Measurements from ENCODE around the gene LILRB1. TPM values are rescaled to one million over a fixed set of nuclear protein-coding genes. Genes with fewer than 3 reads are reported as not detected.
A peak's percentile ranks its signal among the peaks of the same experiment; 100 is the strongest.

Gene LILRB1
- total and polyA plus RNA-seq, 9 of the 15 experiments (the other 6 are each of a cell fraction or from before 2014, with no cell fraction given): not detected

DNA sequence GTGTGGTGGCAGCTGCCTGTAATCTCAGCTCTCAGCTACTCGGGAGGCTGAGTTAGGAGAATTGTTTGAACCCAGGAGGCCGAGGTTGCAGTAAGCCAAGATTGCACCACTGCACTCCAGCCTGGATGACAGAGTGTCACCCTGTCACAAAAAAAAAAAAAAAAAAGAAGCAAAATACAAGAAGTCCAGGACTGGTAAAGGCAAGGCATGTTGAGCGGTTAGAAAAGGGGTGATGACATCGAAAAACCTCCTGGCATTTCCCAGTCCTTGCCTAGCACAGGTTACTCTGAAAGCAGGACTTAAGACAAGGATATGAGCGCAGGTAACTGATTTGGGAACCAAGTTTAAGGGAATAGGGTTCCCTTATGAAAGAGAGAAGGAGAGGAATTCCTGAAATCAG is 30.0 kb downstream of the LILRB1 start (continued):
- no peak for TF ChIP-seq ZNF165 (CRISPR knock-in tag; IDR thresholded peaks at IDR 0.05; ENCODE audit: borderline replicate concordance)

DNA sequence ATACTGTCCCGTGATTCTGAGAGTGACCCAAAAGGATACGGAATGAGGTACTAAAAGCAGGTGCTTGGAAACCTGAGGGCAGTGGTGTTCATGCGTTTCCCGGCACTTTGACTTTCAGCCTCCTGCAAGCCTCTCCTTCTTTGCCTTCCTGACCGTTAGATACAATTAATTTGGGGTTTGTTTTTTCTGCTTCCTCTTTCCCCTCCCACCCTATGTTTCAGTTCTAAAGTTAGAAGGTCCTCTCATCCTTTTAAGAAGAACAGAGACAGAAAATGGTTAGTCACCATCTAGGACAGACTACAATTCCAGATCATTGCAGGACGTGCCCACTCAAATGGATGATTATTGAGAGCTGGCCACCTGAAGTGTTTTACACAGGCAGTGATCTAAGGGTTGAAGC is 30.7 kb downstream of the LILRB1 start:
- no peak overlapping the region for H3K27ac ChIP-seq (ENCODE audit: extremely low read depth, low read depth, low read length)
- no peaks in the 10 kb centered on the region for H3K79me2 ChIP-seq (ENCODE audit: control insufficient read depth, insufficient read depth, low read length)
- H3K4me3 ChIP-seq: no peak overlapping the region
- TF ChIP-seq FOXA1 (IDR thresholded peaks at IDR 0.05; ENCODE audit: borderline replicate concordance) (no peak), ARID1B (IDR thresholded peaks at IDR 0.05) (no peak), SAP30 (IDR thresholded peaks at IDR 0.05; ENCODE audit: borderline replicate concordance, insufficient read depth, low read depth, low read length, poor library complexity, severe bottlenecking) (no peak), POLR3G (IDR thresholded peaks at IDR 0.05; ENCODE audit: extremely low read depth, insufficient read length, insufficient replicate concordance) (no peak)
- no peaks in the 10 kb centered on the region for H3K9me1 ChIP-seq (ENCODE audit: control insufficient read depth, insufficient read depth, low read length)
- ChIA-PET POLR2A (interaction anchor here (0.6 kb wide), 1 partner anchor 840 kb away, joined by 3 read pairs; no protein-coding TSS in a partner anchor), CTCF (ENCODE audit: low intra/inter-chr PET ratio) (no interaction called here)
- intact Hi-C loops (cut with micrococcal nuclease) (no loop called here), in situ Hi-C loops (cut with MboI) (loop anchor here (25.0 kb wide), 1 partner anchor 776 kb away; the partner anchor contains the start of gene SHISA7)
- H3K36me3 ChIP-seq (ENCODE audit: control insufficient read depth, insufficient read depth, low read length): no peaks in the 10 kb centered on the region
- FAIRE-seq (peak; percentile 6), DNase-seq (ENCODE audit: extremely low read depth in 1 of 4, low spot score in 3 of 4) (no peak), ATAC-seq (no peak)
- BruUV-seq (replicated peaks): no TSS peak
- peaks cover 22 to 61% of the 10 kb centered on the region in 2 experiments; a peak in 4 of 5 replicates for H3K27me3 ChIP-seq (ENCODE audit: control insufficient read depth in 2 of 2, insufficient read depth in 2 of 2, low read length in 2 of 2)
- no peak overlapping the region for H3K9ac ChIP-seq (ENCODE audit: insufficient read depth in 1 of 2, low read depth in 2 of 2, low read length in 2 of 2)
- H3K9me3 ChIP-seq (replicated peaks; ENCODE audit: control insufficient read depth, insufficient read depth, low read depth, low read length): no peaks in the 10 kb centered on the region
- no peaks in the 10 kb centered on the region for H4K20me1 ChIP-seq (replicated peaks; ENCODE audit: control insufficient read depth, insufficient read depth, low read length)
- H3K4me2 ChIP-seq (ENCODE audit: insufficient read depth, low read length): no peak overlapping the region
- H2AFZ ChIP-seq (ENCODE audit: low read depth, low read length): no peak overlapping the region
- under 1% methylated on average over 6 of the region's 6 CpGs for whole genome bisulfite sequencing (ENCODE audit: insufficient coverage, low coverage, missing lambda C conversion rate)
- no peaks in the 10 kb centered on the region for H3K4me1 ChIP-seq (replicated peaks in 1 of 2; ENCODE audit: control insufficient read depth in 2 of 2, insufficient read depth in 2 of 2, low read length in 2 of 2)
